ENCODE measurements around the gene FAM13A.

FAM13A gene

GRCh38 chr4:88759039-88759894, 297.7 kb downstream of the FAM13A start:
- 0 out of 2 replicates have a peak overlapping the region, but pooled peaks have one; percentile 7 for H3K27ac ChIP-seq (ENCODE audit: low read depth, low read length)
- no peaks in the 10 kb centered on the region for H3K27me3 ChIP-seq (ENCODE audit: insufficient read depth, low read length)
- H3K36me3 ChIP-seq (ENCODE audit: insufficient read depth, low read length), result no peaks in the 10 kb centered on the region
- no peaks in the 10 kb centered on the region for H3K79me2 ChIP-seq (ENCODE audit: control insufficient read depth, insufficient read depth, low read length, unreplicated experiment)
- H3K4me3 ChIP-seq (ENCODE audit: low read depth, low read length), result no peak overlapping the region
- peaks cover 35% of the 10 kb centered on the region for H3K4me1 ChIP-seq (ENCODE audit: control insufficient read depth, insufficient read depth, low read length, unreplicated experiment)
- H2AFZ ChIP-seq (ENCODE audit: low read length, unreplicated experiment), result no peak overlapping the region

- H3K4me3 ChIP-seq (ENCODE audit: low read depth, low read length), result no peak overlapping the region
- no peak overlapping the region for H3K27ac ChIP-seq (ENCODE audit: low read depth, low read length)
- no peaks in the 10 kb centered on the region for H3K36me3 ChIP-seq (ENCODE audit: insufficient read depth, low read length)
- no peaks in the 10 kb centered on the region for H3K79me2 ChIP-seq (ENCODE audit: control insufficient read depth, insufficient read depth, low read length, unreplicated experiment)
- no peaks in the 10 kb centered on the region for H3K27me3 ChIP-seq (ENCODE audit: insufficient read depth, low read length)
- no peak overlapping the region for H2AFZ ChIP-seq (ENCODE audit: low read length, unreplicated experiment)
- peaks cover 35% of the 10 kb centered on the region for H3K4me1 ChIP-seq (ENCODE audit: control insufficient read depth, insufficient read depth, low read length, unreplicated experiment)
Measured at GRCh38 chr4:88758264-88758663, 298.7 kb downstream of the FAM13A start.

- Histone ChIP-seq H3K79me2 (ENCODE audit: control insufficient read depth, insufficient read depth, low read length, unreplicated experiment) (no peaks in the 10 kb centered on the region), H3K4me3 (ENCODE audit: low read depth, low read length) (no peak overlapping the region), H2AFZ (ENCODE audit: low read length, unreplicated experiment) (no peak overlapping the region), H3K4me1 (ENCODE audit: control insufficient read depth, insufficient read depth, low read length, unreplicated experiment) (peaks cover 35% of the 10 kb centered on the region), H3K27me3 (ENCODE audit: insufficient read depth, low read length) (no peaks in the 10 kb centered on the region), H3K36me3 (ENCODE audit: insufficient read depth, low read length) (no peaks in the 10 kb centered on the region), H3K27ac (ENCODE audit: low read depth, low read length) (no peak overlapping the region)
Measured at GRCh38 chr4:88757776-88758175, 299.2 kb downstream of the FAM13A start.

DNA sequence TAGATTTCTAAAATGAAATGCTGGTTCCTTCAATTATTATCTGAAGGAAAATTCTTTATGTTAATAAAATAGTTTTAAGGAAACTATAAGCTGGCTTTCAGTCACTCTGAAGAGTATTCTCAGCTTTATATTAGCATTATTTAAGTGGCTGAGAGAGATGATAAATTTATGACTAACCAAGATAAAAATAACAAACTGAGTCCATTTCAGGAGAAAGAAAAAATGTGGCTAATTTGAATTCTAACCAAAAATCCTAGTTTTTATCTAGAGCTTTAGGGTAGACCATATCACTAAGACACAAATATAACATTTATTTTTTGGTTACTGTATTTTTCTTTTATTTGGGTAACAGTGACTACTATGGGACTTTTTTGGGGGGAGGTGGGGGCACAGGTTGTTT, 299.9 kb downstream of the FAM13A start:
- Histone ChIP-seq H3K36me3 (ENCODE audit: insufficient read depth, low read length) (no peaks in the 10 kb centered on the region), H3K79me2 (ENCODE audit: control insufficient read depth, insufficient read depth, low read length, unreplicated experiment) (no peaks in the 10 kb centered on the region), H3K27me3 (ENCODE audit: insufficient read depth, low read length) (no peaks in the 10 kb centered on the region), H2AFZ (ENCODE audit: low read length, unreplicated experiment) (no peak overlapping the region), H3K4me1 (ENCODE audit: control insufficient read depth, insufficient read depth, low read length, unreplicated experiment) (peaks cover 35% of the 10 kb centered on the region), H3K27ac (ENCODE audit: low read depth, low read length) (no peak overlapping the region), H3K4me3 (ENCODE audit: low read depth, low read length) (no peak overlapping the region)

- H3K79me2 ChIP-seq (ENCODE audit: control insufficient read depth, insufficient read depth, low read length, unreplicated experiment), result no peaks in the 10 kb centered on the region
- no peak overlapping the region for H2AFZ ChIP-seq (ENCODE audit: low read length, unreplicated experiment)
- H3K4me1 ChIP-seq (ENCODE audit: control insufficient read depth, insufficient read depth, low read length, unreplicated experiment), result peaks cover 35% of the 10 kb centered on the region
- no peak overlapping the region for H3K4me3 ChIP-seq (ENCODE audit: low read depth, low read length)
- no peak overlapping the region for H3K27ac ChIP-seq (ENCODE audit: low read depth, low read length)
- no peaks in the 10 kb centered on the region for H3K36me3 ChIP-seq (ENCODE audit: insufficient read depth, low read length)
- no peaks in the 10 kb centered on the region for H3K27me3 ChIP-seq (ENCODE audit: insufficient read depth, low read length)
Measured at GRCh38 chr4:88756149-88756548, 300.8 kb downstream of the FAM13A start.

DNA sequence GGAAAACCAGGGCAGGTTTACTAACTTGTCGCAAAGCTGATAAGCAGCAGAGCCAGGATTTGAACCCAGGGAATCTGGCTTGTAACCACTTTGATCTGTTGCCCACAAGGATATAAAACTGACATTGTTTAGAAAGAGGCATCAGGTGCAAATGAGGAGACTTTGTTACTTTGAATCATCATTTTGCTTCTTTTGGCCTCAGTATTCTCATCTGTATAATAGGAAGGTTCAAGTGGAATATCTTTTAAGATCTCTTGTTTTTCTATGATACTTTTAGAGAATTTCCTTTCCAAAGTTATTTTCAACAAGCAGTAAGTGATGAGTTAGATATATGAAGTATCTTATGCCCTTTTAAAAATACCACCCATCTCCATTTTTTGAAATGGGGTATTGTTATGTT, 301.5 kb downstream of the FAM13A start:
- Histone ChIP-seq H2AFZ (ENCODE audit: low read length, unreplicated experiment) (no peak overlapping the region), H3K27me3 (ENCODE audit: insufficient read depth, low read length) (no peaks in the 10 kb centered on the region), H3K4me1 (ENCODE audit: control insufficient read depth, insufficient read depth, low read length, unreplicated experiment) (peaks cover 35% of the 10 kb centered on the region), H3K79me2 (ENCODE audit: control insufficient read depth, insufficient read depth, low read length, unreplicated experiment) (no peaks in the 10 kb centered on the region), H3K27ac (ENCODE audit: low read depth, low read length) (no peak overlapping the region), H3K36me3 (ENCODE audit: insufficient read depth, low read length) (peaks cover 2% of the 10 kb centered on the region; the same call in 1 of the 2 replicates), H3K4me3 (ENCODE audit: low read depth, low read length) (no peak overlapping the region)

DNA sequence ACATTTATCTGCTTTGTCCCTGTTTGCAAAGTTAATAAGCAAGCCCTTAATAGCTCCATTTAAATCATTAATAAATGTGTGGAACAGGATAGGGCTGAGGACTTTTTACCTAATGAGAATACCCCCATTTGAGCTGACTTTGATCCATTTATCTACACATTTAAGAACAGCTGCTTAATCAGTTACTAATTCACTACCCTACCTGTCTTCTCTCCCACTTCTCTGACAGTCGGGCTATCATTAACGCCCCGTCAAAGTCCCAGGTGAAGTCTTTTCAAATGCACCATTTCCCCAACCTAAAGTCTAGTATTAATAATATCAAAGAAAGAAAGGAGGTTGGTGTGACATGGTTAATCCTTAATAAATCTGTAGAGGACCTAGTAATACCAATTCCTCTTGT, 302.2 kb downstream of the FAM13A start:
- no peak overlapping the region for H2AFZ ChIP-seq (ENCODE audit: low read length, unreplicated experiment)

GRCh38 chr4:88753658-88754571, 303.1 kb downstream of the FAM13A start:
- Histone ChIP-seq H3K27ac (ENCODE audit: low read depth, low read length) (no peak overlapping the region), H3K27me3 (ENCODE audit: insufficient read depth, low read length) (no peaks in the 10 kb centered on the region), H3K4me1 (ENCODE audit: control insufficient read depth, insufficient read depth, low read length, unreplicated experiment) (peaks cover 24% of the 10 kb centered on the region), H3K4me3 (ENCODE audit: low read depth, low read length) (no peak overlapping the region), H3K79me2 (ENCODE audit: control insufficient read depth, insufficient read depth, low read length, unreplicated experiment) (no peaks in the 10 kb centered on the region), H3K36me3 (ENCODE audit: insufficient read depth, low read length) (peaks cover 15% of the 10 kb centered on the region), H2AFZ (ENCODE audit: low read length, unreplicated experiment) (no peak overlapping the region)

More for the DNA sequence above, 302.2 kb downstream of the FAM13A start:
- Histone ChIP-seq H3K27me3 (ENCODE audit: insufficient read depth, low read length) (no peaks in the 10 kb centered on the region), H3K36me3 (ENCODE audit: insufficient read depth, low read length) (peaks cover 9% of the 10 kb centered on the region; the same call in 1 of the 2 replicates), H3K79me2 (ENCODE audit: control insufficient read depth, insufficient read depth, low read length, unreplicated experiment) (no peaks in the 10 kb centered on the region), H3K4me1 (ENCODE audit: control insufficient read depth, insufficient read depth, low read length, unreplicated experiment) (peaks cover 33% of the 10 kb centered on the region), H3K4me3 (ENCODE audit: low read depth, low read length) (no peak overlapping the region), H3K27ac (ENCODE audit: low read depth, low read length) (no peak overlapping the region)

- peaks cover 15% of the 10 kb centered on the region for H3K36me3 ChIP-seq (ENCODE audit: insufficient read depth, low read length)
- no peaks in the 10 kb centered on the region for H3K27me3 ChIP-seq (ENCODE audit: insufficient read depth, low read length)
- no peak overlapping the region for H2AFZ ChIP-seq (ENCODE audit: low read length, unreplicated experiment)
- H3K79me2 ChIP-seq (ENCODE audit: control insufficient read depth, insufficient read depth, low read length, unreplicated experiment), result no peaks in the 10 kb centered on the region
- no peak overlapping the region for H3K4me3 ChIP-seq (ENCODE audit: low read depth, low read length)
- H3K4me1 ChIP-seq (ENCODE audit: control insufficient read depth, insufficient read depth, low read length, unreplicated experiment), result peaks cover 13% of the 10 kb centered on the region
- H3K27ac ChIP-seq (ENCODE audit: low read depth, low read length), result no peak overlapping the region
Measured at GRCh38 chr4:88752754-88753153, 304.2 kb downstream of the FAM13A start.

DNA sequence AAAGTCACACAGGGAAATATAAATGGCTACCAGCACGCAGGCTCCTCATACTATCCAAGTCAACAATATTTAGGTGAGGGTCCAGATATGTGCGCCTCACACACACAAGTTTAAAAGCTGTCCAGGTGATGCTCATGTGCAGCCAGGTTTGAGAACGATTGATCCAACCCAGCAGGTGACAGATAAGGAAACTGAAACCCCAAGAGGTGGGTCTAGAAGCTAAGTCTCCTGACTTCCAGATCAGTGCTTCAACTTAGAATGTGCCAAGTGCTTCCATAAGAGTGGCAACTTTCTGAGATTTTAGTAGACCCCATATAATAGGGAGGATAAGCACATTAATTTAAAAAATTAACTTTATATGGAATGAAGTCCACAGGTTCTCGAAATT, 304.9 kb downstream of the FAM13A start:
- peaks cover 21% of the 10 kb centered on the region for H3K36me3 ChIP-seq (ENCODE audit: insufficient read depth, low read length)
- H3K4me1 ChIP-seq (ENCODE audit: control insufficient read depth, insufficient read depth, low read length, unreplicated experiment), result peaks cover 7% of the 10 kb centered on the region
- H3K79me2 ChIP-seq (ENCODE audit: control insufficient read depth, insufficient read depth, low read length, unreplicated experiment), result no peaks in the 10 kb centered on the region
- H3K4me3 ChIP-seq (ENCODE audit: low read depth, low read length), result no peak overlapping the region
- no peak overlapping the region for H3K27ac ChIP-seq (ENCODE audit: low read depth, low read length)
- no peaks in the 10 kb centered on the region for H3K27me3 ChIP-seq (ENCODE audit: insufficient read depth, low read length)
- H2AFZ ChIP-seq (ENCODE audit: low read length, unreplicated experiment), result no peak overlapping the region

Data from ACC112 (cell line).